Uterus (tissue), 2 donors: ENCODE measurements around the gene DNAJA4.

ENCODE experiments used
- POLR2A ChIP-seq, 2 donors: fragments of 450-650 bp; IDR thresholded peaks; one replicate each; pipeline ENCODE4 v1.6.1; 2016; ENCODE audit warnings: antibody characterized with exemption in 2 of 2, mild to moderate bottlenecking in 1 of 2, moderate library complexity in 1 of 2
- TF ChIP-seq, protein P1 (sequence below), 4 experiments: fragments of 200-600 bp in 2 of 4; fragments of 450-650 bp in 2 of 4; sonication (generic) in 2 of 4; IDR thresholded peaks; one replicate each; pipeline ENCODE4 v1.5.1; 2016 to 2019; ENCODE audit warnings: antibody characterized with exemption in 4 of 4, mild to moderate bottlenecking in 2 of 4, moderate library complexity in 1 of 4

DNA sequence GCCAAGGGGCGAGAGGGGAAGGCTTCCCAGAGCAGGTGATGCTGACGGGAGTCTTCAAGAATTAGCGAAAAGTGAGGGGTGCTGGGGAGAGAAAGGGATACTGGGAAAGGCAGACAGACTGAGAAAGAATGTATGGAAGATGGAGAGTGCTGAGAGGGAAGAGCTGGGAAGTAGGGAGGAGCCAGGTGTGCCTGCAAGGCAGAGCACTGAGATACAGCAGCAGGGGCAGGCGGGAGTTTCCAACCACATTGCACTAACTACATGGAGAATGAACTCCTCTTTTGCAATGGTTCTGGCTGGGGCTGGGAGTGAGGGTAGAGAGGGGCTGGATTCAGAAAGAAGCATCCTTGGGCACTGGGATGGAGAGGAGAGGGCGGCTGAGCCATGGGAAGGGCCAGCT is 59.8 kb downstream of the DNAJA4 start:
- TF ChIP-seq, protein P1, sequence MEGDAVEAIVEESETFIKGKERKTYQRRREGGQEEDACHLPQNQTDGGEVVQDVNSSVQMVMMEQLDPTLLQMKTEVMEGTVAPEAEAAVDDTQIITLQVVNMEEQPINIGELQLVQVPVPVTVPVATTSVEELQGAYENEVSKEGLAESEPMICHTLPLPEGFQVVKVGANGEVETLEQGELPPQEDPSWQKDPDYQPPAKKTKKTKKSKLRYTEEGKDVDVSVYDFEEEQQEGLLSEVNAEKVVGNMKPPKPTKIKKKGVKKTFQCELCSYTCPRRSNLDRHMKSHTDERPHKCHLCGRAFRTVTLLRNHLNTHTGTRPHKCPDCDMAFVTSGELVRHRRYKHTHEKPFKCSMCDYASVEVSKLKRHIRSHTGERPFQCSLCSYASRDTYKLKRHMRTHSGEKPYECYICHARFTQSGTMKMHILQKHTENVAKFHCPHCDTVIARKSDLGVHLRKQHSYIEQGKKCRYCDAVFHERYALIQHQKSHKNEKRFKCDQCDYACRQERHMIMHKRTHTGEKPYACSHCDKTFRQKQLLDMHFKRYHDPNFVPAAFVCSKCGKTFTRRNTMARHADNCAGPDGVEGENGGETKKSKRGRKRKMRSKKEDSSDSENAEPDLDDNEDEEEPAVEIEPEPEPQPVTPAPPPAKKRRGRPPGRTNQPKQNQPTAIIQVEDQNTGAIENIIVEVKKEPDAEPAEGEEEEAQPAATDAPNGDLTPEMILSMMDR (IDR thresholded peaks at IDR 0.05): no peak
- no peak for TF ChIP-seq POLR2A (IDR thresholded peaks at IDR 0.05)
